Stimulated activated CD8-positive, alpha-beta memory T cell treated with anti-CD3 and anti-CD28 coated beads, Interleukin-4, amount 100 ng/mL, for 4 hours (primary cell): ENCODE measurements around the gene CACNA2D4.

Experiments used
- DNase-seq, 2 donors: peaks; one replicate each; pipeline ENCODE4 v3.0.0-alpha.2; 2020; ENCODE audit warnings: low read depth in 2 of 2, low spot score in 1 of 2

The CACNA2D4 gene

DNA sequence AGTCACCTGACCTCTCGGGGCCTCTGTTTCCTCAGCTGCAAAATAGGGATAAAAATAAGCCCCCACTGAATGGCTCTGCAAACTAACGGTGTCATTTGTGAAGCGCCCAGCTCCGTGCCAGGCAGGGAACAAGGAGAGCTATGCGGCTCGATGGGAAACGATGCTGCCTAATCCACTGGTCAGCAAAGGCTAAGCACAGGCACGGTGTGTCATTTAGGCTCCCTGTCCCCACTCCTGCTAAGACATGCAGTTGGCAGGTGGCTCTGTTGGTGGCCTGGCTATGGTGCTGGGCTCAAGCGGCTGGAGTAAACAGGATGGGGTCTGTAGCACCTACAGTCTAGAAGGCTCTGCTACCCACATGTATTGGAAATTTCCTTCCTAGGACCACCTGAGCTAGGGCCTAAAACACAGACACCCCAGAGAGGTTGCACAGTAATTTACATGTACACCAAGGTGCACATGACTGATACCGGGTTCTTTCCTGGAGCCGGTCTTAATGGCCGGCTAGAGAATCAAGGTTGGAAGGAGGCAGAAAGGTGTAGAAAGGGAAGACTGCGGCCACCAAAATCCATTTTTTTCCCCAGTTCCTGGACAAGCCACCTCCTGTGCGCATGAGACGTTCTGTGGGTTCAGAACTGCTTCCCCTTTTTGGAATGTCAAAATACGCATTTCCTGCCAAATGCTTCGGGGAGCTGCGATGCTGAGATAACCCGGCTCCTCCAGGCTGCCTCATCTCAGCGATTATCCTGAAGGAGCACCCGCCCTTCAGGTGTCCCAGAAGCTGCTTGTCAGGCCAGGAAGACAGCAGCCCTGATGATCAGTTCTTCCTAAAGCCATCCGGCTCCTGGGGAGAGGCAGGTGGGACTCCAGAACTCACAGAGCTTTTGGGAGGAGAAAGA, 1.0 kb downstream of the CACNA2D4 start:
- DNase-seq: no peak

DNA sequence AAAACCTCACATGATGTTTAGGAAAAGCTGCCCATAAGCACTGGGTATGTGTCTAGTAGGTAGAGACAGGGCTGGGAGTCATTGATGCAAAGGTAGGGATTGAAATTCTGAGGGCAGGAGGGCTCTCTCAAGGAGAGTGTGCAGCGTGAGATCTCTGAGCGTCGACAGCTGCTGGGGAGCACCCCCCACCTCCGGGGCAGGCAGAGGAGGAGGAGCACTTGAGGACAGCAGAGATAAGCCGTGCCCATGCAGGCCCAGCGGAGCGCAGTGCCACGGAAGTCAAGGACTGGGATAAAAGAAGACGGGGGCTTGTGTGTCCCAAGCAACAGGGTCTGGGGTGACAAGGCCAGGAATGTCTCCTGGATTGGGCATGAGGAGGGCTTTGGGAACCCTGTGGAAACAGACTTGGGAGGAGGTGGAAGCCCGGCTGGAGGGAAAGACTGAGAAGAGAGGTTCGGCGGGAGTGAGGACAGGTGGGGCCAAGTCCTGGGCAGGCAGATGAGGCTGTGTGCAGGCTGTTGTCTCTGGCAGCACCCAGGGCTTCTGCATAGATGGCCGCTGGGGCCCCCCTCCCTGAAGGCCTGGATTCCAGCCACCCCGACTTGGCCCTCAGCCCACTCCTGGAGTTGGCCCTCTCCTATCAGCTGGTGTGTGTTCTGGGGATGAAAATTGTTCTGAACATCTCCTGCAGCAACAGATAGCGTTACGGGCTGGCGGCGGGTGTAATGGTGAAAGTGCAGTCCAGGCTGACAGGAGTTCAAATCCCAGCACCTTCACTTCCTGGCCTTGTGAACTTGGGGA, 1.9 kb downstream of the CACNA2D4 start:
- DNase-seq: no peak

DNA sequence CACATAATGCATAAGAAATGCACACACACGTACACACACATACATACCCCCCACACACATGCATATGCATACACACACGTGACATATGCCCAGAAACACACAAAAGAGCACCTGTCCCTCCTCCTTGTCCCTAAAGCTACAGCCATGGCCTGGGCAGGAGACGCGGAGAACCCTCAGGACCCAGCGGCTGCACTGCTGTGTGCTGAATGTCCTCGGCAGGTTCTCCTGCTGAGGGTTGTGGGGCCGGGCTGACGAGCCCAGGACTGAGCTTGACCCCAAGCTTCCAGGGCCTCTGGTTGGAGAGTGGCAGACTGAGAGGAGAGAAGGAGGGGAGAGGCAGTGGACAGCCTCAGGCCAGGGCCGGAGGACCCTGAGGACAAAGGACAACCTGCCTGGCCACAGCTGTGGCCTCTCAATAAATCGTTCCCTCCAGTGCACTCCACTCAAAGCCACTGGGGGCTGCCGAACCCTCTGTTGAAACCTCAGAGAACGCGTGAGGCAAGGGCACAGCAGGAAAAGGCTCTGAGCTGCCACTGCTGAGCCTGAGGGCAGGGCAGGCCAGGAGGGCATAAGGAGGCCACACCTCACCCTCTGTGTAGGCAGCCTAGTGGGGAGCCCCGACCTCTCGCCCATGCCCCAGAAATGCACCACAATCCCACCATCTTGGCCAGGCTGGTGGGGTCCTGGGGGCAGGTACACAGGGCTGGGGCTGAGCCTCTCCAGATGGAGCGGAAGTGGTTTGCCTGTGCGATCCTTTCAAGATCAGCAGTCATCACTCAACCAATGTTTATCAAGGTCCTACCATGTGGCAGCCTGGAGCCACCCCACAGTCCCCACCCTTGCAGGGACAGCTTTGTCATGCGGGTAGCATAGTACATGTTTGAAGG, 3.1 kb downstream of the CACNA2D4 start:
- no peak for DNase-seq

DNA sequence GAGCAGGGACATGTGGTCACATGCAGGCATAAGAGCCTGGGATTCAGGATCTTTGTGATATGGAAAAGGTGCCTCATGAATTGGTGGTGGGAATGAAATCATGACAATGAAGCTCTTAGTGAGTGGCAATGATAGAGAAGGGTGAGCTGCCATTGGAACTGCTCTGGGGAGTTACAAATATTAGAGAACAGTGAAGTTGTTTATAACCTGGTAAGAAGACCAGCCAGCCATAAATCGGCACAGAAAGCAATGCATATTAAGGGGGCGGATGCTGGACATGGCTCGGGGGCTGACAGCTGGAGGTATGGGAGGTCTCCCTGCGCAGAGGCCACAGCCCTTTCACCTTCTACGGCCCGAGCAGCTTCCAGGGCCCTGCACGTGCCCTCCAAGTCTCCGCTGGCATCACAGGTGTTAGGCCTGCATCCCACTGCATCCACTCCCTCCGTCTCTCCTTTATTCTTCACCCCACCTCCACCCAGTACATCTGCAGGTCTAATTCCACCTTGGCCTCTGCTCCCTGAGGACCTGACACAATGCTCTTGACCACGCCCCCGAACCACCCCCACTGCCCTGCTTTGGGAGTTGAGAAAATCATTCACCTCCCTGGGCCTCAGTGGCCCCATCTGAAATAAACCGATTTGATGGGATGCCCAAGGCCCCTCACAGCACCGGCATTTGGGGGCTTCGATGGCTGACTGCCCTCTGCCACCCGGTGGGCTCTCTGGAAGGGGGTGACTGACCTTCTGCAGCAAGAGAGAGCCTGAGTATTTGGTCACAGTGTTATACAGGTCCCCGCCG, 4.1 kb downstream of the CACNA2D4 start:
- DNase-seq: no peak

DNA sequence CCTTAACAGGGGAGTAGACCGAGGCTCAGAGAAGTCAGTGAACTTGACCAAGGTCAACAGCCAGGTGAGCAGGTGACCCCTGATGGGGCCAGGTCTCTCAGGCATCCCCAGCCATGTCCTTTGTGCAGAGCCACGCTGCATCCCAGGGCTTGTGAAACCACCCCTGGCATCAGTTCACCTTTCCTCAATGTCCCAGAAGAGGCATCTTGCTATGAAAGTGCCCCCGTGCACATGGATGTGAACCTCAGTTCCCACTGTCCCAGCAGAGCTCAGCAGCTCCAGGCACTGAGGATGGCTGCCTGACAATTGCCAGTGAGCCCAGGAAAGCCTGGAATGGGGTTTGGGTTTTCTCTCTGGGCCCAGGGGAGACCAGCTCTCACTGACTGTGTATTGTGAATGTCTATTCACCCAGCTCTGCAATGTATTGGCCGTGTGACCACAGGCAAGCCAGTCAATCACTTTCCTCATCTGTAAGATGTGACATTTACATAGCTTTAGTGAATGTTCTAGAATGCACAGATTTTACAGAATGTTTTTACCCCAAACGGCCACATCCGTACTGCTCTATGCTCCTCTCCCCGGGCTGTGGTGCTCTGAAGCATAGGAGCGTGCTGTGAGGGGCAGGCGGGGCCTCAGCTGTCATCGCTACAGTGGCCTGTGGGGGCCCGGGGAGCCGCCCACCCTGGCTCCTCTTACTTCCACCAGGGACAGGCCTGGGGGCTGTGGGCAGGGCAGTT, 4.9 kb downstream of the CACNA2D4 start:
- no peak for DNase-seq

DNA sequence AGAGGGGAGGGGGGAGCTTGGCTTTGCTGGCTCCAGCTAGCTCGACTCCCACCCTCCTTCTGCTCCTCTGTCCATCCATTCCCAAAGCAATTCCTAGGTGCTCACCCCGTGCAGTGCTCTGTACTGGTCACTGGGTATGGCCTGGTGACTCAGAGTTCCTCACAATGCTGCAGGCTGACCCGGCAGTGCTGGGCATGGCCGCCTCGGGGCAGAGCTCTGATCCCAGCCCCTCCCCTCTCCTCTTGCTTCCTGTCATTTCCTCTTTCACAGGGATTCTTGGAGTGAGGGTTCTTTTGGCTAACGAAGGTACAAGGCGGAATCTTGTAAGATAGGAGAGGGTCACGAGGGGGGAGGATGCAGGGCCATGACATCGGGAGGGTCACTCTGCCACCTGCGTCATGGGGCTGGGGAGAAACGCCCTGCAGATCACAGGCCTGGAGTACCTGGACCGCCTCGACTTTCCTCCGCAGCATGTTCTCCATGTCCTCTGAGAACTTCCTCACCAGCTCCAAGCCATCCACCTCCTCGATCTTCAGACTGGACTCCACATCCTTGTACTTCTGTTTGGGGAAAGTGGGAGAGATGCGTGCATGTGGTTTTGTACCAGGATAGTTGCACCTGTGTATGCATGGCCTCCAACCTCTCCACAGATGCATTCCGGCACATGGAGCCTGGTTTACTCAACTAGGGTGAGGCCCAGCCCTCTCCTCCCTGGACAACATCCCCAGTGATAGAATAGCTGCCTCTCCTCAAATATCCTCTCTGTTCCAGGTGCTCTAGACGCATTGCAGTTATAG, 5.7 kb downstream of the CACNA2D4 start:
- no peak for DNase-seq

DNA sequence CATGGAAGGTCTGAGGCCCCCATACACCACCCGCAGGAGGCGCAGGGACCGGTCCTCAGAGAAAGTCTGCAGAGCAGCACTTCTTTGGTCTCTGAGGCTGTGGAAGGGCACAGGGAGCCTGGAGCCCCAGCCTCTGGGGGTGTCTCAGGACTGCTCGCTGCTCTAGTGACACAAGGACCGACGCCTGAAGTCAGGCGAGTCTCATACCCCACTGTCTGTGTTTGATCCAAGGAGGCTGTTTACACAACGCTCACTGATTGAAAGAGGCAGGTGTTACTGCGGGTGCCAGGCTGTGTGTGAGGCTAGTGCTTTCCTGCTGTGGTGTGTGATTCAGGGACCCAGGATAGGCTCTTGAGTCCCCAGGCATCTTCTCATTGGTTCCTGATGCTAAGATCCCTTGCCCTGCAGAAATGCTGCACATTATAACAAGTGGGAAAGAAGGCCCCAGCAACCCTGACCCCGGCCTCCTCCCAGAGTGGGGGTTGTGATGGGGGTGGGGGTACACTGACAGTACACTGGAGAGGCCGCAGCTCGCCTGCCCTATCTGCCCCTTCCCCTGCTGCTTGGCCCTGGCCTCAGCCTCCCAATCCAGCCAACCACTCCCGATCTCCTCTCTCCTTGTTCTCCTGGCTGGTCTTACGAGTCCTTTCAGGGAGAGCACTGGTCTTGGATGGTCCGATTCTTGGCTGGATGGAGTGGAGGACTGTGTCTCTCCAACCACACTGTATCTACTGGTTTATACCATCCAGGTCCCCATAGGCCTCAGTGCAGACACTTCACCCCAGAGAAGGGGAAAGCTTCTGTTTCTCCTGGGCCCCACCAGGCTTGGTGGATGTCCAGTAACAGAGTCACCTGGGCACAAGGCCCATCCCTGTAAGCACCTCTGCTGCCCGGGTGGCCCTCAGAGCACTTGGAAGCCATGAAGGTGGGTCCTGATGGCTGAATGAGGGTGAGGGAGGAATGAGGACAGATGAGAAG, 6.6 kb downstream of the CACNA2D4 start:
- DNase-seq: no peak

DNA sequence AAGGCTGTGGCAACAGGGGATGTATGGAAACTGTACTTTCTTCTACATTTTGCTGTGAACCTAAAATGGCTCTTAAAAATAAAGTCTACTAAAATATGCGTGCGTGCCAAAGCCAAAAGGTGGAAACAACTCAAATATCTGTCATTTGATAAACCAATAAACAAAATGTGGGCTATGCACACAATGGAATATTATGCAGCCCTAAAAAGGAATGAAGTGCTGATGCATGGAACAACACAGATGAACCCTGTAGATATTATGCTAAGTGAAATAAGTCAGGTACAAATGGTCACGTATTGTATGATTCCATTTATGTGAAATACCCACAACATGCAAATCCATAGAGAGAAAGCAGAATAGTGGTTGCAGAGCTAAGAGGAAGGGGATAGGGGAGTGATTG, 8.0 kb downstream of the CACNA2D4 start:
- DNase-seq: no peak

DNA sequence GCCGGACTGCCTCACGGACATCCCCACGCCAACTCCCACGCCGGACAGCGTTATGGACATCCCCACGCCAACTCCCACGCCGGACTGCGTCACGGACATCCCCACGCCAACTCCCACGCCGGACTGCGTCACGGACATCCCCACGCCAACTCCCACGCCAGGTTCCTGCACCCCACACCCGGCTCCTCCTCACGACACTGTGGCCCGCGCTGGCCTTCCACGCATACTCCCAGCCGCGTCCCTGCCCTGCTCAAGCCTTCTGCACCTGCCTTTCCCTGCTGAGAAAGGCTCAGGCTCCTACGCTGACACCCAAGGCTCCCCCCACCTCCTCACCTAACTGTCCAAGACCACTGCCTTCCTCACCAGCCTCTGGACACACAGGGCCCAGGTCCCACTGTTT, 9.7 kb downstream of the CACNA2D4 start:
- DNase-seq: no peak

DNA sequence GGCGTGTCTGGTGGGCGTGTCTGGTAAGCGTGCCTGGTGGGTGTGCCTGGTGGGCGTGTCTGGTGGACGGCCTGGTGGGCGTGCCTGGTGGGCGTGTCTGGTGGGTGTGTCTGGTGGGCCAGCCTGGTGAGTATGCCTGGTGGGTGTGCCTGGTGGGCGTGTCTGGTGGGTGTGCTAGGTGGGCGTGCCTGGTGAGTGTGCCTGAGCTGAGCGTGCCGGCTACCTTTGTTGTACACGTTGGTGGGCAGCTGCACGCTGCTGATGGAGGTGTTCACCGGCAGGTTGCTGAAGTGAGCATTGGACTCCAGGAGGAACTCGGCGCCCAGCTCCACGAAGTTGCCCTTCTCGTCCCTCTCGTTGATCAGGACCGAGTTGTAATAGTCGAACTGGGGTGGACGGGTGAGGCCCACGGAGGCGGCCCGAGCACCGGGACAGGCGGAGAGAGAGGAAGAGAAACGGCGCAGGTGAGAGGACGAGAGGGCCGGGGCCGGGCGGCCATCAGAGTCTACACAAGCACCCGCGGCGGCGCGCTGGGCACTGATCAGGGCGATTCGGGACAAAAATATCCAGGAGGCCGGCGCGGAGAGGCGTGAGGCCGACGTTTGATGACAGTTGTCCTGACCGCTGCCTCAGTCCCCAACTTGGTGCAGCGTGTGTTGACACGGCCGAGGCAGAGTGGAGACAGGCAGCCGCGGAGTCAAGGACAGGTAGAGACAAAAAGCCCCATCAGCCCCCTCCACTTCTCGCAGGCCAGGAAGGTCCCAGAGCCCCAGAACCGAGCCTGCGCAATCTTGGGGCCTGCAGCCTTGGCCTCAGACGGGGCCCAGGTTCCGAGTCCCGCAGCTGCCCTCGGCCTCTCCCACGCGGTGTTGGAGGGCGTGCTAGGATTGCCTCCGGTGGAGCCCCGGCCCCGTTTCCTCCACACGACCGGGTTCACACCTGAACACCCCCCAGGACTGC, 10.5 kb downstream of the CACNA2D4 start:
- DNase-seq: no peak

DNA sequence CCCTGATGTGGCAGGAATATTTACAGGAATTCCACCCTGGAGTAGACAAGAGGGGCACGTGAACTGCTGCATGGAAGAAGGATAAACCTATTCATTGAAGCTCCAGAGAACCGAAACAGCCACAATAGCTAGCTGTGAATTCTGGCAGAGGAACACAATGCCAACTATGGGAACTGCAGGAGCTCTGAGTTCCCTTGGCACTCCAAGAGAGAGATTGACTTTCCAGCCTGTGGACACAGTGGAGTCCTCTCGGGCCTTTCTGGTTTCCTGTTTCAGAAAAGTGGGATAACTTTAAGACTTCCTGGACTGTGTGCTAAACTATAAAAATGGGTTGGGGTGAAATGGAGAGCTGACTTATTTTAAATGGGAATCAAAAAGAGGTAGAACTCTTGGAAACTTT, 11.9 kb downstream of the CACNA2D4 start:
- DNase-seq: no peak

DNA sequence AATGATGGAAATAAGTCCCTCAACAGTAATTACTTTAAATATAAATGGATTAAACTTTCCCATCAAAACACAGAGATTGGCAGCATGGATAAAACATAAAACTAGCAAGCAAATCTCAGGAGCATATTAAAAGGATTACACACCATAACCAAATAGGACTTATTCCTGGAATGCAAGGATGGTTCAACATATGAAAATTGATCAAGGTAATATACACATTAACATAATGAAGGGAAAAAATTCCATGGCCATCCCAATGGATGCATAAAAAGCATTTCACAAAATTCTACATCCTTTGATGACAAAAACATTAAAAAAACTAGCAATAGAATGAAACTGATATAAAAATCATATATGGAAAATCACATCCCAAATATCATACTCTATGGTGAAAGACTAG, 13.6 kb downstream of the CACNA2D4 start:
- DNase-seq: no peak

DNA sequence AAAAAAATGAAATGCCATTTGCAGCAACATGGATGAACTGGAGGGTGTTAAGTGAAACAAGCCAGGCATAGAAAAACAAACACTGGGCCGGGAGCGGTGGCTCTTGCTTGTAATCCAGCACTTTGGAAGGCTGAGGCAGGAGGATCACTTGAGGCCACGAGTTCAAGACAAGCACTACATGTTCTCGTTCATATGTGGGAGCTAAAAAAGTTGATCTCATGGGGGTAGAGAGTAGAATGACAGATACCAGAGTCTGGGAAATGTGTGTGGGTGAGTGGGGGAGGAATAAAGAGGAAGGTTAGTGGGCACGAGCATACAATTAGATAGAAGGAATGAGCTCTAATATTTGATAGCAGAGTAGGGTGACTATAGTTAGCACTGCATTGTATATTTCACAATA, 21.5 kb downstream of the CACNA2D4 start:
- DNase-seq: no peak

DNA sequence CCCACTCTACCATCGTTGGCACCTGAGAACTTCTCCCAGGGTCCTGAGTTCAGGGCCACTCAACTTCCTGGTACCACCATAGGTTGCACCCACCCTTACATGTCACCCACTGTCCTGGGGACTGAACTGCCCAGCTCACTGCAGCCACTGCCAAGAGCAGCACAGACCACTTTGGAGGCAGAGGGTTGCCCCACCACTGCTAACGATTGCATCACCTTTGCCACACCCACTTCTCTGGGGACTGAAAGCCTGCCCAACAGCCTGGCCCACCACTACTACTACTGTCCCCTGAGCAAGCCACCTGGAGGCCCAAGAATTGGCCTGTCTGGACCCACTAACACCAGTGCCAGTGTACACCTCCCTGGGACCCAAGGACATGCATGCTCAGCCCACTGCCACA, 27.6 kb downstream of the CACNA2D4 start:
- no peak for DNase-seq

DNA sequence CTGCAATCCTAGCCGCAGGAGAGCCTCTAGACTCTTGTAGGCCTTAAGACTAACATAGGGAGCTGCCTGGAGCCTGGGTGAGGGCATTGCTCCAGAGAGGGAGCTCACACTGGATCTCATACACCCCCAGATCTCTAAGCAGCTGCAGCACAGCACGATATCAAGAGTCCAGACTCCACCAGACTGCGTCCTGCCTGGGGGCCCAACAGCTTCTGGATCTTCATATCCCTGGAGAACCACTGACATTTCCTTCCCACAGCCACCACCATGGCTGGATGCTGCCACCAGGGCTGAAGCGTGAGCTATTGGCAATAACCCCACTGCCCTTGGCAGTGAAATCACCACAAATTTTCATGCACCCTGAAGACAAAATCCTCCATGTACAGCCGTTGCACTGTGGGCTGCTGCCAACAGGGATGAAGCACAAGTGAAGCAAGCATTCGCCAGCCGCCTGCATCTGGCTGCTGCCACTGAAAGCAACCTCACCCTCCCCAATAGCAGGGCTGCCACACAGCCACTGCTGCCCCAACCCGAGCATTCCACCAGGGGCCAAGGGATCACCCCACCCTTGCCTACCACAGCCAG, 28.2 kb downstream of the CACNA2D4 start:
- DNase-seq: no peak

DNA sequence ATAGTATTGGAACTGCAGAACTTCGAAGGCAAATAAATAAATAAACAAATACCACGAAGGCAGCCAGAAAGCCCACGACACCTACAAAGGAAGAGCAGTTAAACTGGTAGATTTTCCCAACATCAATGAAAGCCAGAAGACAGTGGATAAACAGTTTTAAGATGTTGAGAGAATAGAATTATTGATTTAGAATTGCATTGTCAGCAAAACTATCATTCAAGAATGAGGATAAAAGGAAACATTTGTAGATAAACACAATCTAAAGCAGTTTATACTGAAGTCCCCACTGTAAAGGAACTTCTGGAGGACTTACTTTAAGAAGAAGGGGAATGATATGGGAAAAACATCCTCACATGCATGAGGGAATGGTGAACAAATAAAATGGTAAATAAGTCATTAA, 29.5 kb downstream of the CACNA2D4 start:
- DNase-seq: no peak
